HEK293 (cell line): ENCODE measurements around the gene MIB2.

ENCODE experiments used
- CTCF ChIA-PET: fragments of 350-600 bp; formaldehyde crosslinking; extraction: SDS; loops from one replicate; lab custom pipeline; 2021; ENCODE audit warnings: antibody characterized with exemption; lab: Yijun Ruan, JAX
- POLR2A ChIA-PET: fragments of 300-600 bp; formaldehyde crosslinking; extraction: SDS; loops from one replicate; lab custom pipeline; 2020; ENCODE audit warnings: antibody characterized with exemption, inconsistent platforms; lab: Yijun Ruan, JAX
- H3K27ac ChIP-seq: fragments of 200-500 bp; sonication (Bioruptor generic); 2 replicates; pipeline ENCODE4 v1.5.1; 2014; ENCODE audit warnings: low read depth, low read length, control low read depth, inconsistent platforms; ENCODE audit errors: extremely low read depth
- H3K36me3 ChIP-seq, 2 experiments: fragments of 200-500 bp in 1 of 2; sonication (Bioruptor generic) in 1 of 2; 1 replicate in 1 of 2; 2 replicates in 1 of 2; pipeline ENCODE4 v1.5.1; 2014 to 2017; ENCODE audit warnings: inconsistent platforms in 2 of 2, low read length in 2 of 2; ENCODE audit not compliant: control insufficient read depth in 2 of 2, insufficient read depth in 1 of 2
- H3K4me1 ChIP-seq: fragments of 200-500 bp; sonication (Bioruptor generic); 2 replicates; pipeline ENCODE4 v1.5.1; 2014; ENCODE audit warnings: mild to moderate bottlenecking, low read length, inconsistent platforms; ENCODE audit not compliant: control insufficient read depth, insufficient read depth
- H3K4me3 ChIP-seq: 2 replicates; pipeline ENCODE4 v1.5.1; 2011; ENCODE audit warnings: low read depth, mild to moderate bottlenecking, control low read depth, low read length, moderate library complexity
- H3K9me3 ChIP-seq: fragments of 200-500 bp; sonication (Bioruptor generic); 2 replicates; pipeline ENCODE4 v1.5.1; 2014; ENCODE audit warnings: low read depth, low read length, inconsistent platforms; ENCODE audit not compliant: control insufficient read depth, insufficient read depth
- BCL11B ChIP-seq: fragments of 450-650 bp; formaldehyde crosslinking; IDR thresholded peaks from 2 replicates; pipeline ENCODE4 v1.5.1; 2016; ENCODE audit warnings: low read depth, missing biosample characterization, missing genetic modification characterization
- GLI2 ChIP-seq: fragments of 450-650 bp; formaldehyde crosslinking; IDR thresholded peaks from 2 replicates; pipeline ENCODE4; 2017; ENCODE audit warnings: missing biosample characterization, missing genetic modification characterization, low read depth, borderline replicate concordance
- GLIS1 ChIP-seq: fragments of 450-650 bp; formaldehyde crosslinking; IDR thresholded peaks from 2 replicates; pipeline ENCODE4 v1.5.1; 2016; ENCODE audit warnings: missing biosample characterization, missing genetic modification characterization
- KLF17 ChIP-seq: fragments of 450-650 bp; formaldehyde crosslinking; IDR thresholded peaks from 2 replicates; pipeline ENCODE4 v1.5.1; 2016; ENCODE audit warnings: missing biosample characterization, missing genetic modification characterization
- PRDM1 ChIP-seq: fragments of 450-650 bp; formaldehyde crosslinking; IDR thresholded peaks from 2 replicates; pipeline ENCODE4; 2016; ENCODE audit warnings: missing biosample characterization, missing genetic modification characterization
- PRDM4 ChIP-seq: fragments of 450-650 bp; formaldehyde crosslinking; IDR thresholded peaks from 2 replicates; pipeline ENCODE4 v1.5.1; 2017; ENCODE audit warnings: missing biosample characterization, missing genetic modification characterization
- SALL2 ChIP-seq: fragments of 450-650 bp; formaldehyde crosslinking; IDR thresholded peaks from 2 replicates; pipeline ENCODE4 v1.5.0; 2017; ENCODE audit warnings: missing biosample characterization, mild to moderate bottlenecking, missing genetic modification characterization, borderline replicate concordance
- ZBTB11 ChIP-seq: fragments of 450-650 bp; formaldehyde crosslinking; conservative IDR thresholded peaks from 2 replicates; pipeline ENCODE4 v1.5.1; 2016; ENCODE audit warnings: low read depth, missing biosample characterization, missing genetic modification characterization
- ZBTB26 ChIP-seq: fragments of 450-650 bp; formaldehyde crosslinking; optimal IDR thresholded peaks from 2 replicates; pipeline ENCODE3; 2016; ENCODE audit warnings: missing biosample characterization, mild to moderate bottlenecking, missing genetic modification characterization
- ZBTB8A ChIP-seq: fragments of 450-650 bp; formaldehyde crosslinking; IDR thresholded peaks from 2 replicates; pipeline ENCODE4 v1.5.1; 2016; ENCODE audit warnings: missing biosample characterization, missing genetic modification characterization
- ZNF184 ChIP-seq: fragments of 450-650 bp; IDR thresholded peaks from 2 replicates; pipeline ENCODE4 v1.5.1; 2018; ENCODE audit warnings: missing biosample characterization, mild to moderate bottlenecking, missing genetic modification characterization
- ZNF214 ChIP-seq: fragments of 450-650 bp; formaldehyde crosslinking; IDR thresholded peaks from 2 replicates; pipeline ENCODE4 v1.5.1; 2017; ENCODE audit warnings: missing biosample characterization, mild to moderate bottlenecking, missing genetic modification characterization, borderline replicate concordance
- ZNF274 ChIP-seq, 2 experiments: fragments of 200-500 bp in 1 of 2; fragments of 450-650 bp in 1 of 2; sonication (Bioruptor generic) in 1 of 2; formaldehyde crosslinking in 1 of 2; IDR thresholded peaks; 2 replicates each; pipeline versions ENCODE4 v1.5.1 to v1.6.1; 2014 to 2016; ENCODE audit warnings: borderline replicate concordance in 1 of 2, inconsistent platforms in 1 of 2, low read length in 1 of 2, missing biosample characterization in 1 of 2, missing genetic modification characterization in 1 of 2
- ZNF302 ChIP-seq: fragments of 450-650 bp; formaldehyde crosslinking; IDR thresholded peaks from 2 replicates; pipeline ENCODE4 v1.5.1; 2016; ENCODE audit warnings: missing biosample characterization, missing genetic modification characterization, low read depth
- ZNF335 ChIP-seq: fragments of 450-650 bp; formaldehyde crosslinking; conservative IDR thresholded peaks from 2 replicates; pipeline ENCODE4 v1.5.1; 2016; ENCODE audit warnings: missing biosample characterization, missing genetic modification characterization
- ZNF433 ChIP-seq: fragments of 450-650 bp; formaldehyde crosslinking; IDR thresholded peaks from 2 replicates; pipeline ENCODE4 v1.5.1; 2016; ENCODE audit warnings: missing biosample characterization, missing genetic modification characterization, low read depth
- ZNF473 ChIP-seq: fragments of 450-650 bp; formaldehyde crosslinking; IDR thresholded peaks from 2 replicates; pipeline ENCODE4 v1.5.1; 2017; ENCODE audit warnings: missing biosample characterization, missing genetic modification characterization
- ZNF514 ChIP-seq: fragments of 450-650 bp; formaldehyde crosslinking; IDR thresholded peaks from 2 replicates; pipeline ENCODE4 v1.5.1; 2016; ENCODE audit warnings: missing biosample characterization, missing genetic modification characterization
- ZNF555 ChIP-seq: fragments of 450-650 bp; formaldehyde crosslinking; conservative IDR thresholded peaks from 2 replicates; pipeline ENCODE4 v1.5.1; 2017; ENCODE audit warnings: missing biosample characterization, mild to moderate bottlenecking, missing genetic modification characterization, inconsistent platforms
- ZNF658 ChIP-seq: fragments of 450-650 bp; formaldehyde crosslinking; IDR thresholded peaks from 2 replicates; pipeline ENCODE4; 2016; ENCODE audit warnings: missing biosample characterization, missing genetic modification characterization
- ZNF768 ChIP-seq: fragments of 450-650 bp; formaldehyde crosslinking; IDR thresholded peaks from 2 replicates; pipeline ENCODE4 v1.5.1; 2018; ENCODE audit warnings: missing biosample characterization, mild to moderate bottlenecking, missing genetic modification characterization
- ZSCAN30 ChIP-seq: fragments of 450-650 bp; IDR thresholded peaks from 2 replicates; pipeline ENCODE4 v1.5.1; 2018; ENCODE audit warnings: missing biosample characterization, mild to moderate bottlenecking, missing genetic modification characterization, moderate library complexity

MIB2 gene

DNA sequence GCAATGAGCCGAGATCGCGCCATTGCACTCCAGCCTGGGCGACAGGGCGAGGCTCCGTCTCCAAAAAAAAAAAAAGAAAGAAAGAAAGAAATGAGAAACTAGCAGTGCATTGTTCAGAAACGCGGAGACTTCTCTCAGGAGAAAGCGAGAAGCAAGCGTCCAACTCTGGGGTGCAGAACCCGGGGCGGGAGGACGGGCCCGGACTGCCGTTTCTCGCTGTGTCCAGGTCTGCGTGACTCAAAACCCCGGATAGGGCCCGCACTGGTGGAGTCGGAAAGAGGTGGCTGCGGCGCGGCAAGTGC is 395 bp upstream of the MIB2 start (continued):
- TF ChIP-seq ZNF433 (tag by site-specific recombination), result no peak
- TF ChIP-seq PRDM1 (tag by site-specific recombination), result no peak
- no peak for TF ChIP-seq GLIS1 (tag by site-specific recombination)
- TF ChIP-seq ZNF274 (IDR thresholded peaks at IDR 0.05; ENCODE audit: low read length), result no peak
- no peak for TF ChIP-seq ZNF274 (tag by site-specific recombination; IDR thresholded peaks at IDR 0.05; ENCODE audit: borderline replicate concordance)
- TF ChIP-seq ZNF555 (tag by site-specific recombination), result no peak
- no peak for TF ChIP-seq ZNF514 (tag by site-specific recombination)
- no peak for TF ChIP-seq PRDM4 (tag by site-specific recombination)
- no peak for TF ChIP-seq ZBTB11 (tag by site-specific recombination)
- no peak for TF ChIP-seq ZNF473 (tag by site-specific recombination)
- TF ChIP-seq ZNF214 (tag by site-specific recombination), result no peak
- 0 out of 2 replicates have a peak, but pooled peaks have one; percentile 28 for TF ChIP-seq BCL11B
- no peak for TF ChIP-seq KLF17 (tag by site-specific recombination)
- no peak for TF ChIP-seq GLI2 (tag by site-specific recombination)
- TF ChIP-seq ZNF658 (tag by site-specific recombination), result no peak
- no peak for TF ChIP-seq ZNF184 (tag by site-specific recombination)
- TF ChIP-seq ZNF302 (tag by site-specific recombination), result no peak

- peak overlapping the region; percentile 99 for H3K27ac ChIP-seq
- CTCF ChIA-PET, result no interaction called here
- H3K9me3 ChIP-seq, result no peaks in the 10 kb centered on the region
- peak overlapping the region; percentile 100 for H3K4me3 ChIP-seq
- TF ChIP-seq ZSCAN30 (tag by site-specific recombination) (0 out of 2 replicates have a peak, but pooled peaks have one; percentile 20), ZBTB8A (tag by site-specific recombination) (peak; percentile 49; the same call in 1 of the 2 replicates), ZNF335 (peak; percentile 57), ZNF768 (no peak), SALL2 (tag by site-specific recombination) (no peak), ZBTB26 (peak; percentile 2)
- H3K4me1 ChIP-seq, result 0 out of 2 replicates have a peak, but pooled peaks cover 3% of the 10 kb centered on the region
- POLR2A ChIA-PET, result interaction anchor here (1.0 to 3.5 kb wide), 7 partner anchors 8 to 50 kb away, joined by 3 to 17 read pairs (median 5); no protein-coding TSS in a partner anchor
- H3K36me3 ChIP-seq, result peaks cover 0 to 30% of the 10 kb centered on the region in 2 experiments; a peak in 1 of 3 replicates
These were observed 918 bp downstream of the MIB2 start for GRCh38 chr1:1616045-1616790.
